Mucosa of descending colon (tissue), 3 donors: ENCODE data around the gene TTC17. TPM values are rescaled to one million over a fixed set of nuclear protein-coding genes. Genes with fewer than 3 reads are reported as not detected.
"Not testable (repeated sequence)": the region's sequence is repeated elsewhere in the genome, so short reads cannot be mapped to it uniquely, and the experiment has no call there.

Experiments used
- ATAC-seq: fragments of 200-7000 bp; cut with Tn5 transposase; one replicate; pipeline ENCODE4 v1.9.1; 2020; ENCODE audit warnings: mild to moderate bottlenecking, moderate library complexity
- DNase-seq, 3 donors: peaks; one replicate each; pipeline ENCODE4 v3.0.0-alpha.2; 2020
- H3K36me3 ChIP-seq: fragments of 200-600 bp; one replicate; pipeline ENCODE4 v1.8.0; 2021; ENCODE audit warnings: low read depth, mild to moderate bottlenecking
- H3K4me1 ChIP-seq: fragments of 200-600 bp; one replicate; pipeline ENCODE4 v1.8.0; 2021; ENCODE audit warnings: low read depth, mild to moderate bottlenecking
- H3K4me3 ChIP-seq: fragments of 200-600 bp; one replicate; pipeline ENCODE4 v1.8.0; 2021; ENCODE audit warnings: mild to moderate bottlenecking
- H3K9me3 ChIP-seq: fragments of 200-600 bp; one replicate; pipeline ENCODE4 v1.8.0; 2021; ENCODE audit warnings: mild to moderate bottlenecking
- intact Hi-C, 2 donors: fragments of 100-400 bp; cut with DNase I in 1 of 2; cut with micrococcal nuclease in 1 of 2; formaldehyde crosslinking; loops; one replicate each; pipeline versions ENCODE4 v1.11.0 to v1.11.1; 2022; cut with DNase I, micrococcal nuclease
- total RNA-seq, 3 donors: library from RNA; stranded (reverse); fragmentation: NEBNext Ultra II Directional in 2 of 3; extraction: Animal tissue kit (Norgen Biotek cat#: 25700) in 2 of 3; gene quantifications; one replicate each; pipeline versions ENCODE4 v1.2.1 to v1.2.4, GENCODE V29; 2021 to 2023
- TF ChIP-seq, protein P1 (sequence below): fragments of 200-600 bp; IDR thresholded peaks from one replicate; pipeline ENCODE4 v1.8.0; 2022; ENCODE audit warnings: antibody characterized with exemption, mild to moderate bottlenecking
- donor health status: DM: no; HTN: no; CAD: no; lungs with moderate emphysema.
- donor health status: DM: no; HTN: no; CAD: no.
- donor health status: DM: no; HTN: yes; CAD: no.

The TTC17 gene
- total RNA-seq, 3 donors from 2014 or later = 68.3 to 100 (median 78.7) TPM

GRCh38 chr11:43467958-43468357, 109.2 kb downstream of the TTC17 start:
- Histone ChIP-seq H3K36me3 (no peaks in the 10 kb centered on the region), H3K9me3 (peaks cover 24% of the 10 kb centered on the region), H3K4me1 (no peaks in the 10 kb centered on the region), H3K4me3 (no peak overlapping the region)
- DNase-seq (no peak), ATAC-seq (no peak)
- intact Hi-C loops = no loop called here
- TF ChIP-seq, protein P1, sequence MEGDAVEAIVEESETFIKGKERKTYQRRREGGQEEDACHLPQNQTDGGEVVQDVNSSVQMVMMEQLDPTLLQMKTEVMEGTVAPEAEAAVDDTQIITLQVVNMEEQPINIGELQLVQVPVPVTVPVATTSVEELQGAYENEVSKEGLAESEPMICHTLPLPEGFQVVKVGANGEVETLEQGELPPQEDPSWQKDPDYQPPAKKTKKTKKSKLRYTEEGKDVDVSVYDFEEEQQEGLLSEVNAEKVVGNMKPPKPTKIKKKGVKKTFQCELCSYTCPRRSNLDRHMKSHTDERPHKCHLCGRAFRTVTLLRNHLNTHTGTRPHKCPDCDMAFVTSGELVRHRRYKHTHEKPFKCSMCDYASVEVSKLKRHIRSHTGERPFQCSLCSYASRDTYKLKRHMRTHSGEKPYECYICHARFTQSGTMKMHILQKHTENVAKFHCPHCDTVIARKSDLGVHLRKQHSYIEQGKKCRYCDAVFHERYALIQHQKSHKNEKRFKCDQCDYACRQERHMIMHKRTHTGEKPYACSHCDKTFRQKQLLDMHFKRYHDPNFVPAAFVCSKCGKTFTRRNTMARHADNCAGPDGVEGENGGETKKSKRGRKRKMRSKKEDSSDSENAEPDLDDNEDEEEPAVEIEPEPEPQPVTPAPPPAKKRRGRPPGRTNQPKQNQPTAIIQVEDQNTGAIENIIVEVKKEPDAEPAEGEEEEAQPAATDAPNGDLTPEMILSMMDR = no peak

- peaks cover 19% of the 10 kb centered on the region for H3K9me3 ChIP-seq
- H3K4me1 ChIP-seq, DNase-seq, intact Hi-C loops, H3K4me3 ChIP-seq, H3K36me3 ChIP-seq, ATAC-seq: not testable (repeated sequence)
These were observed 118.8 kb downstream of the TTC17 start for GRCh38 chr11:43477491-43477890.

- DNase-seq (no peak), ATAC-seq (no peak)
- intact Hi-C loops = no loop called here
- Histone ChIP-seq H3K36me3 (no peaks in the 10 kb centered on the region), H3K9me3 (no peaks in the 10 kb centered on the region), H3K4me1 (no peaks in the 10 kb centered on the region), H3K4me3 (no peak overlapping the region)
- TF ChIP-seq, protein P1 = no peak
These were observed 127.4 kb downstream of the TTC17 start for GRCh38 chr11:43486141-43486540.

- Histone ChIP-seq H3K4me1 (no peaks in the 10 kb centered on the region), H3K36me3 (no peaks in the 10 kb centered on the region), H3K9me3 (no peaks in the 10 kb centered on the region), H3K4me3 (no peak overlapping the region)
- no peak for DNase-seq
- ATAC-seq = no peak
- TF ChIP-seq, protein P1 = no peak
- intact Hi-C loops = no loop called here
These were observed 131.2 kb downstream of the TTC17 start for GRCh38 chr11:43489869-43490465.

- no peak for ATAC-seq
- no peak overlapping the region for H3K4me3 ChIP-seq
- no peaks in the 10 kb centered on the region for H3K4me1 ChIP-seq
- intact Hi-C loops = no loop called here
- no peak for DNase-seq
- H3K9me3 ChIP-seq = no peaks in the 10 kb centered on the region
- no peaks in the 10 kb centered on the region for H3K36me3 ChIP-seq
- TF ChIP-seq, protein P1 = no peak
These were observed 134.0 kb downstream of the TTC17 start for GRCh38 chr11:43492701-43493100.

GRCh38 chr11:43493431-43493830, 134.7 kb downstream of the TTC17 start:
- H3K9me3 ChIP-seq = no peaks in the 10 kb centered on the region
- no peak for DNase-seq
- intact Hi-C loops = no loop called here
- TF ChIP-seq, protein P1 = no peak
- H3K4me1 ChIP-seq = no peaks in the 10 kb centered on the region
- no peaks in the 10 kb centered on the region for H3K36me3 ChIP-seq
- ATAC-seq = no peak
- no peak overlapping the region for H3K4me3 ChIP-seq
